22Rv1 (cell line): Measurements from ENCODE around the gene LRRC14B.

Source experiments
- H3K27ac ChIP-seq: fragments of 450-650 bp; 2 replicates; pipeline ENCODE4 v1.5.1; 2017
- ZFX ChIP-seq: fragments of 450-650 bp; IDR thresholded peaks from 2 replicates; pipeline ENCODE4 v1.6.1; 2017; ENCODE audit warnings: antibody characterized with exemption, borderline replicate concordance
- TF ChIP-seq, protein P1 (sequence below): fragments of 450-650 bp; IDR thresholded peaks from 2 replicates; pipeline ENCODE4 v1.5.1; 2017; ENCODE audit warnings: mild to moderate bottlenecking

LRRC14B gene

GRCh38 chr5:166441-167372, 24.6 kb upstream of the LRRC14B start:
- TF ChIP-seq, protein P1, sequence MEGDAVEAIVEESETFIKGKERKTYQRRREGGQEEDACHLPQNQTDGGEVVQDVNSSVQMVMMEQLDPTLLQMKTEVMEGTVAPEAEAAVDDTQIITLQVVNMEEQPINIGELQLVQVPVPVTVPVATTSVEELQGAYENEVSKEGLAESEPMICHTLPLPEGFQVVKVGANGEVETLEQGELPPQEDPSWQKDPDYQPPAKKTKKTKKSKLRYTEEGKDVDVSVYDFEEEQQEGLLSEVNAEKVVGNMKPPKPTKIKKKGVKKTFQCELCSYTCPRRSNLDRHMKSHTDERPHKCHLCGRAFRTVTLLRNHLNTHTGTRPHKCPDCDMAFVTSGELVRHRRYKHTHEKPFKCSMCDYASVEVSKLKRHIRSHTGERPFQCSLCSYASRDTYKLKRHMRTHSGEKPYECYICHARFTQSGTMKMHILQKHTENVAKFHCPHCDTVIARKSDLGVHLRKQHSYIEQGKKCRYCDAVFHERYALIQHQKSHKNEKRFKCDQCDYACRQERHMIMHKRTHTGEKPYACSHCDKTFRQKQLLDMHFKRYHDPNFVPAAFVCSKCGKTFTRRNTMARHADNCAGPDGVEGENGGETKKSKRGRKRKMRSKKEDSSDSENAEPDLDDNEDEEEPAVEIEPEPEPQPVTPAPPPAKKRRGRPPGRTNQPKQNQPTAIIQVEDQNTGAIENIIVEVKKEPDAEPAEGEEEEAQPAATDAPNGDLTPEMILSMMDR: no peak
- TF ChIP-seq ZFX: no peak
- peak overlapping the region; percentile 53 for H3K27ac ChIP-seq

GRCh38 chr5:167511-167910, 23.8 kb upstream of the LRRC14B start:
- H3K27ac ChIP-seq: no peak overlapping the region
- no peak for TF ChIP-seq ZFX
- TF ChIP-seq, protein P1: no peak

DNA sequence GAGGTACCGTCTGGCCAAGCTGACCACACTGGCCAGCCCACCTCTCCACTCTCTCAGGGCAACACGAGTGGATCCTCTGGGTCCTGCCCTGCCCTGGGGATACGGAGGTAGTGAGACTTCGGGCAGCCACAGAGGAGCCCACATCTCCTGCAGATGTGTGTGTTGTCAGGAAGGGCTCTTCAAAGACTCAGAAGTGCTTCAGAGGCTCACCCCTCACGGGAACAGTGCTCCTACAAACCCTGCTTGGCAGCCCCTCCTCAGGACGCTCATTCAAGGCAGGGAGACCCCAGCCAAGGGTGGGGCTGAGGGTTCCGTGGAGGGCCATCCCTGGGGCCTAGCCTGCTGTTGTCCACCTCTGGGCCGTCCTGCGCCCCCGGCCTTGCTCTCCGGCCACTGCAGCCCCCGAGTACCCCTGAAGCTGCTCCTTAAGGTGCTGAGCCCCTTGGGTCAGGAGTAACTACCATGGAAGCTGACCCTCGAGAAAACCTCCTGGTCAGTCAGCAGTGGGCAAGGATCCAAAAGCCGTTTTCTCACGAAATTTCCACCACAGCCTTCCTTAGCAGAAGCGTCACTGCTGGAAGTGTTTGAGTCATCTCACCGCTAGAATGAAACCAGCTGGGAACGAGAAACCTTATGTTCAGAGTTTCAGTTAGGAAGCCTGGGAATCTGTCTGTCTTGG, 23.2 kb upstream of the LRRC14B start:
- TF ChIP-seq, protein P1: no peak
- no peak overlapping the region for H3K27ac ChIP-seq

DNA sequence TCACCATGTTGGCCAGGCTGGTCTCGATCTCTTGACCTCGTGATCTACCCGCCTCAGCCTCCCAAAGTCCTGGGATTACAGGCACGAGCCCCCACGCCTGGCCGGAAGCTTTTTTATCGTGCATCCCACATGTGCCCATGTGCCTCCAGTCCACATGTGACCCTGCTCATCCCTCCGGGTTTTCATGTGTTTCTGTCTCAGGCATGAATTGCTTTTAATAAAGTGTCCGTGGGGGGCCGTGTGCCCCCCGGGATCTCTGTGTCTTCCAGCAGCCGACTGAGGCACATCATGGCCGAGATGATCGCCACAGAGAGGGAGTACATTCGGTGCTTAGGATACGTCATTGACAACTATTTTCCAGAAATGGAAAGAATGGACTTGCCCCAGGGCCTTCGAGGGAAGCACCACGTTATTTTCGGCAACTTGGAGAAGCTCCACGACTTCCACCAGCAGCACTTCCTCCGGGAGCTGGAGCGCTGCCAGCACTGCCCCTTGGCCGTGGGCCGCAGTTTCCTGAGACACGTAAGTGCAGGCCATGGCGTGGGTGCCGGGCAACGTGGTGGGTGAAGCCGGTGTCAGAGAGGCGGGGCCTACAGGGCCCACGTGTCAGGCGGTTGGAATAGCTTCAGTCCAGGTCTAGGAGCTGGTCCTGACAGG, 22.1 kb upstream of the LRRC14B start:
- no peak overlapping the region for H3K27ac ChIP-seq
- TF ChIP-seq, protein P1: no peak
- TF ChIP-seq ZFX: no peak

DNA sequence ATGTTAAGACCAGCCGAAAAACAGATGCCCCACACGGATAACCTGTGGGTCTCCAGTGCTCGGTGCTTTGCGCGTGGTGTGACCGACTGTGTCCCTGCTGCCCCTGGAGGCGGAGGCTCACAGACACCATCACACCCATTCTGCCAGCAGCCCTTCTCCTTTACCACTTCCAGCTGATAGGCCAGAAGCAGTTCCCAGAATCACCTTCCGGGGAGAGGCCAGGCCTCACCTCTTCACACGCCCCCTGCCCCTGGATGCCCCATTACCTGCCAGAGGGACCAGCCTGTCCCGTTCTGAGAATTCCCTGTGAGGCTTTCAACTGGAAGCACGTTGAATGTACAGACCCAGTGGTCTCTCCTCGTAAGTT, 21.6 kb upstream of the LRRC14B start:
- no peak for TF ChIP-seq ZFX
- TF ChIP-seq, protein P1: no peak
- H3K27ac ChIP-seq: no peak overlapping the region

- H3K27ac ChIP-seq: no peak overlapping the region
Observed at GRCh38 chr5:170971-171800, 20.1 kb upstream of the LRRC14B start.

More at GRCh38 chr5:170971-171800, 20.1 kb upstream of the LRRC14B start:
- no peak for TF ChIP-seq ZFX
- TF ChIP-seq, protein P1: no peak
